NCI-H2171 (cell line): ENCODE results near the gene RRAGD.
"Not testable (repeated sequence)": the region's sequence is repeated elsewhere in the genome, so short reads cannot be mapped to it uniquely, and the experiment has no call there.

Source experiments
- DNase-seq: peaks from one replicate; lab custom pipeline; 2025; lab: John Stamatoyannopoulos, UW

Gene RRAGD

GRCh38 chr6:89411145-89412070, 665 bp downstream of the RRAGD start:
- peak; percentile 37 for DNase-seq

- DNase-seq = no peak
These were observed 1.3 kb downstream of the RRAGD start for GRCh38 chr6:89410788-89411144.

- DNase-seq = no peak
These were observed 1.8 kb downstream of the RRAGD start for GRCh38 chr6:89410231-89410761.

GRCh38 chr6:89409461-89410035, 2.5 kb downstream of the RRAGD start:
- DNase-seq = no peak

- DNase-seq = no peak
These were observed 5.9 kb downstream of the RRAGD start for GRCh38 chr6:89406141-89406540.

- DNase-seq = no peak
These were observed 7.6 kb downstream of the RRAGD start for GRCh38 chr6:89404512-89404911.

GRCh38 chr6:89402776-89403175, 9.3 kb downstream of the RRAGD start:
- no peak for DNase-seq

GRCh38 chr6:89400912-89401399, 11.1 kb downstream of the RRAGD start:
- DNase-seq = no peak

GRCh38 chr6:89400050-89400449, 12.0 kb downstream of the RRAGD start:
- no peak for DNase-seq

GRCh38 chr6:89398762-89399525, 13.1 kb downstream of the RRAGD start:
- DNase-seq = no peak

- DNase-seq = not testable (repeated sequence)
These were observed 14.2 kb downstream of the RRAGD start for GRCh38 chr6:89397884-89398283.

- DNase-seq = no peak
These were observed 18.4 kb downstream of the RRAGD start for GRCh38 chr6:89393659-89394058.

- DNase-seq = no peak
These were observed 19.2 kb downstream of the RRAGD start for GRCh38 chr6:89392823-89393222.

GRCh38 chr6:89388846-89389245, 23.2 kb downstream of the RRAGD start:
- no peak for DNase-seq

GRCh38 chr6:89387516-89388201, 24.4 kb downstream of the RRAGD start:
- no peak for DNase-seq

- DNase-seq = no peak
These were observed 25.1 kb downstream of the RRAGD start for GRCh38 chr6:89386917-89387491.

- DNase-seq = no peak
These were observed 26.2 kb downstream of the RRAGD start for GRCh38 chr6:89385846-89386245.

GRCh38 chr6:89385156-89385667, 26.9 kb downstream of the RRAGD start:
- peak; percentile 16 for DNase-seq

- no peak for DNase-seq
These were observed 31.0 kb downstream of the RRAGD start for GRCh38 chr6:89381031-89381430.

GRCh38 chr6:89379281-89379680, 32.8 kb downstream of the RRAGD start:
- DNase-seq = no peak

GRCh38 chr6:89378628-89379027, 33.4 kb downstream of the RRAGD start:
- DNase-seq = no peak
